WTC11 (cell line): ENCODE data around the gene PLCL2. TPM values are rescaled to one million over a fixed set of nuclear protein-coding genes. Genes with fewer than 3 reads are reported as not detected.

Source experiments
- ATAC-seq: fragments of 200-7000 bp; cut with Tn5 transposase; 2 replicates; pipeline ENCODE4 v1.10.0; 2021; ENCODE audit warnings: mild to moderate bottlenecking, moderate library complexity
- CTCF ChIA-PET: fragments of 300-600 bp; sonication (Branson Sonifier 250); formaldehyde crosslinking; loops from one replicate; lab custom pipeline; 2021; ENCODE audit warnings: antibody characterized with exemption; lab: Charles Lee
- POLR2A ChIA-PET: fragments of 350-600 bp; sonication (Branson Sonifier 250); formaldehyde crosslinking; loops from one replicate; lab custom pipeline; 2021; ENCODE audit warnings: antibody characterized with exemption; lab: Charles Lee
- DNase-seq: peaks from one replicate; pipeline ENCODE4 v3.0.0; 2021; ENCODE audit warnings: low spot score
- H3K27ac Mint-ChIP-seq: 2 replicates; pipeline ENCODE4 v1.8.0; 2021; ENCODE audit warnings: mixed read lengths
- H3K27me3 Mint-ChIP-seq: 2 replicates; pipeline ENCODE4 v1.8.0; 2021; ENCODE audit warnings: low read depth, mild to moderate bottlenecking, moderate library complexity, mixed read lengths
- H3K36me3 Mint-ChIP-seq: 2 replicates; pipeline ENCODE4 v1.8.0; 2021; ENCODE audit warnings: mixed read lengths
- H3K4me1 Mint-ChIP-seq: 2 replicates; pipeline ENCODE4 v1.8.0; 2022; ENCODE audit warnings: mixed read lengths
- H3K4me3 Mint-ChIP-seq: 2 replicates; pipeline ENCODE4 v1.8.0; 2021; ENCODE audit warnings: mild to moderate bottlenecking, moderate library complexity, mixed read lengths
- H3K9me3 Mint-ChIP-seq: 2 replicates; pipeline ENCODE4 v1.8.0; 2021; ENCODE audit warnings: mixed read lengths
- AR ChIP-seq: fragments of 250-450 bp; sonication (Bioruptor Pico); IDR thresholded peaks from 2 replicates; pipeline ENCODE4 v1.9.0; 2021; ENCODE audit warnings: mild to moderate bottlenecking
- ATF3 ChIP-seq: sonication (generic); formaldehyde crosslinking; conservative IDR thresholded peaks from 2 replicates; pipeline ENCODE4 v1.8.1; 2022; ENCODE audit warnings: mild to moderate bottlenecking, missing genetic modification reagents
- CREB1 ChIP-seq: sonication (generic); formaldehyde crosslinking; IDR thresholded peaks from 2 replicates; pipeline ENCODE4 v1.8.0; 2023; ENCODE audit warnings: mild to moderate bottlenecking, missing genetic modification reagents
- E2F1 ChIP-seq: sonication (generic); formaldehyde crosslinking; IDR thresholded peaks from 2 replicates; pipeline ENCODE4 v1.8.0; 2022; ENCODE audit warnings: mild to moderate bottlenecking, missing genetic modification reagents
- ERG ChIP-seq: fragments of 250-450 bp; sonication (Bioruptor Pico); IDR thresholded peaks from 2 replicates; pipeline ENCODE4 v1.8.0; 2021; ENCODE audit warnings: mild to moderate bottlenecking
- FOXJ3 ChIP-seq: sonication (generic); formaldehyde crosslinking; IDR thresholded peaks from 2 replicates; pipeline ENCODE4 v1.9.0; 2021; ENCODE audit warnings: missing genetic modification reagents, mild to moderate bottlenecking, borderline replicate concordance
- FOXP4 ChIP-seq: sonication (generic); formaldehyde crosslinking; IDR thresholded peaks from 2 replicates; pipeline ENCODE4 v1.8.0; 2022; ENCODE audit warnings: mild to moderate bottlenecking, missing genetic modification reagents
- JUN ChIP-seq: sonication (generic); formaldehyde crosslinking; IDR thresholded peaks from 2 replicates; pipeline ENCODE4 v1.8.0; 2023; ENCODE audit warnings: mild to moderate bottlenecking, missing genetic modification reagents
- NFE2L1 ChIP-seq: sonication (generic); formaldehyde crosslinking; IDR thresholded peaks from 2 replicates; pipeline ENCODE4 v1.8.1; 2023; ENCODE audit warnings: missing genetic modification reagents
- RELA ChIP-seq: sonication (generic); formaldehyde crosslinking; IDR thresholded peaks from 2 replicates; pipeline ENCODE4 v1.8.1; 2022; ENCODE audit warnings: missing genetic modification reagents, mild to moderate bottlenecking, borderline replicate concordance
- SMAD4 ChIP-seq: sonication (generic); formaldehyde crosslinking; IDR thresholded peaks from 2 replicates; pipeline ENCODE4 v1.8.0; 2022; ENCODE audit warnings: mild to moderate bottlenecking, missing genetic modification reagents
- STAT6 ChIP-seq: sonication (generic); formaldehyde crosslinking; conservative IDR thresholded peaks from 2 replicates; pipeline ENCODE4 v1.8.1; 2023; ENCODE audit warnings: mild to moderate bottlenecking, low read depth, missing genetic modification reagents, moderate library complexity
- TCF7 ChIP-seq: sonication (generic); formaldehyde crosslinking; IDR thresholded peaks from 2 replicates; pipeline ENCODE4 v1.8.0; 2022; ENCODE audit warnings: mild to moderate bottlenecking, low read depth, missing genetic modification reagents, moderate library complexity
- USF1 ChIP-seq: sonication (generic); formaldehyde crosslinking; IDR thresholded peaks from 2 replicates; pipeline ENCODE4 v1.8.0; 2022; ENCODE audit warnings: mild to moderate bottlenecking, missing genetic modification reagents
- total RNA-seq: library from RNA; stranded (reverse); gene quantifications from 3 replicates; pipeline ENCODE4 v1.2.3, GENCODE V29; 2021

The PLCL2 gene
- total RNA-seq, 1 experiment from 2014 or later: 11.8 TPM

- peaks cover 60% of the 10 kb centered on the region for H3K4me1 Mint-ChIP-seq
- H3K9me3 Mint-ChIP-seq: peaks cover 17% of the 10 kb centered on the region
- no peak overlapping the region for H3K27ac Mint-ChIP-seq
- peaks cover 11% of the 10 kb centered on the region for H3K36me3 Mint-ChIP-seq
- POLR2A ChIA-PET: interaction anchor here (0.7 kb wide), 1 partner anchor 344 kb away, joined by 7 read pairs; no protein-coding TSS in a partner anchor
- no peak for TF ChIP-seq CREB1
- TF ChIP-seq FOXP4: no peak
- TF ChIP-seq JUN (CRISPR knock-in tag): no peak
- no peak for TF ChIP-seq ERG (CRISPR knock-in tag)
- TF ChIP-seq FOXJ3 (CRISPR knock-in tag): no peak
- no peak overlapping the region for H3K4me3 Mint-ChIP-seq
- no peaks in the 10 kb centered on the region for H3K27me3 Mint-ChIP-seq
- no peak for DNase-seq
- ATAC-seq: no peak
- CTCF ChIA-PET: no interaction called here
Observed at GRCh38 chr3:17065315-17065714, 180.6 kb downstream of the PLCL2 start.

GRCh38 chr3:17065881-17066280, 181.1 kb downstream of the PLCL2 start:
- H3K27me3 Mint-ChIP-seq: no peaks in the 10 kb centered on the region
- ATAC-seq: no peak

More at GRCh38 chr3:17065881-17066280, 181.1 kb downstream of the PLCL2 start:
- no peak overlapping the region for H3K4me3 Mint-ChIP-seq
- no peak for TF ChIP-seq TCF7 (CRISPR knock-in tag)
- no peak for TF ChIP-seq NFE2L1
- TF ChIP-seq SMAD4 (CRISPR knock-in tag): no peak
- TF ChIP-seq STAT6 (CRISPR knock-in tag): no peak
- TF ChIP-seq E2F1 (CRISPR knock-in tag): no peak
- no peak for TF ChIP-seq USF1 (CRISPR knock-in tag)
- TF ChIP-seq ATF3 (CRISPR knock-in tag): no peak
- no peak for TF ChIP-seq RELA (CRISPR knock-in tag)
- no peak for TF ChIP-seq AR (CRISPR knock-in tag)
- TF ChIP-seq, all 79 proteins: peak for 0
- Mint-ChIP-seq H3K4me1 (peaks cover 66% of the 10 kb centered on the region), H3K36me3 (peaks cover 11% of the 10 kb centered on the region), H3K27ac (no peak overlapping the region), H3K9me3 (peaks cover 17% of the 10 kb centered on the region)
- POLR2A ChIA-PET: no interaction called here
- no peak for DNase-seq
- CTCF ChIA-PET: no interaction called here
